ENCODE results near the gene LCE2C. TPM values are rescaled to one million over a fixed set of nuclear protein-coding genes. Genes with fewer than 3 reads are reported as not detected.

Gene LCE2C
- polyA plus RNA-seq, 1 donor: not detected

DNA sequence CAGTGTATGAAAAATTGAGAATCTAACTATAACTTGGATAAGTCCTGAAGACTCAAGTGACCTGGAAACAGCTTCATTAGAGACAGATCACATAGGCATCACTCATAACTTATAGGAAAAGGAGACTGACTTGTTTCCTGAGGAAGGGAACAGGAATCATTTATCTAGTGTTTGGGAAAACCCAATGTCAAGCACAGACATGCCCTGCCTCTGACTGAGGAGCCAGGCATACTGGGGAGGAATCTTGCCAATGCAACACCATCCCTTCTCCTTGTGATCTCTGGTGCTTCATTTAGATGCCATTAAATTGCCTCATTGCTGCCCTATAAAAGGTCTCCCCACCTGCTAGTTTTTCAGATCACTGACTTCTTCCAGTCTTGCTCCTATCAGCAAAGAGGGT is 43.2 kb downstream of the LCE2C start:
- no peak for DNase-seq
- no peak overlapping the region for H3K4me3 ChIP-seq (ENCODE audit: low read length)
- no peaks in the 10 kb centered on the region for H3K9me3 ChIP-seq (ENCODE audit: control insufficient read depth, low read depth, low read length)
- no peak overlapping the region for H3K27ac ChIP-seq (ENCODE audit: low read length)
- H3K36me3 ChIP-seq (ENCODE audit: control insufficient read depth, insufficient read depth, low read length): no peaks in the 10 kb centered on the region
- H3K4me1 ChIP-seq (ENCODE audit: control insufficient read depth, insufficient read depth, low read length): no peaks in the 10 kb centered on the region
- H3K27me3 ChIP-seq (ENCODE audit: control insufficient read depth, insufficient read depth, low read length): no peaks in the 10 kb centered on the region

DNA sequence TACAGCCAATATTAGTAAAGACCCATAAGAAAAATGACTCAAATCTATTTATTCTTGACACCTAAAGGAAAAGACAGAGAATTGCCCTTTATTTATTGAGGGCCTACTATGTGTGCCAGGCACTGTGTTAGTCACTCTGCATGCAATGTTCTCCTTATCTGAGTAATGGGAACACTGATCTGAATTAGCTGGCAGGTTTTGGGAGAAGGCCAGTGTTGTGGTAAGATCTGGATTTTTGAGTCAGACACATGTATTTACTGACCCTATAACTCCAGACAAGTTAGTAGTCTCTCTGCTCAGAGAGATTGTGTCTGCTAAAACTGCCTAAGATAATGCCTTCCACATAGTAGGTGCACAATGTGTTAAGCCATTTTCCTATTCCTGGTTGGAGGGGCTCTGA is 50.2 kb downstream of the LCE2C start:
- no peak overlapping the region for H3K4me3 ChIP-seq (ENCODE audit: low read length)
- H3K27me3 ChIP-seq (ENCODE audit: control insufficient read depth, insufficient read depth, low read length): no peaks in the 10 kb centered on the region
- no peaks in the 10 kb centered on the region for H3K9me3 ChIP-seq (ENCODE audit: control insufficient read depth, low read depth, low read length)
- no peak overlapping the region for H3K27ac ChIP-seq (ENCODE audit: low read length)
- no peak for DNase-seq
- no peaks in the 10 kb centered on the region for H3K4me1 ChIP-seq (ENCODE audit: control insufficient read depth, insufficient read depth, low read length)
- no peaks in the 10 kb centered on the region for H3K36me3 ChIP-seq (ENCODE audit: control insufficient read depth, insufficient read depth, low read length)

Other genes starting within 250 kb of the LCE2C start
- not detected for gene LCE5A, start 164.5 kb upstream of the LCE2C start, polyA plus RNA-seq
- not detected for gene CRCT1, start 160.8 kb upstream of the LCE2C start, polyA plus RNA-seq
- not detected for gene LCE3E, start 108.5 kb upstream of the LCE2C start, polyA plus RNA-seq
- gene LCE3D, start 94.8 kb upstream of the LCE2C start, polyA plus RNA-seq: not detected
- not detected for gene LCE3C, start 75.0 kb upstream of the LCE2C start, polyA plus RNA-seq
- not detected for gene LCE3B, start 61.5 kb upstream of the LCE2C start, polyA plus RNA-seq
- gene LCE3A, start 52.2 kb upstream of the LCE2C start, polyA plus RNA-seq: not detected
- not detected for gene LCE2D, start 11.9 kb upstream of the LCE2C start, polyA plus RNA-seq
- not detected for gene LCE2B, start 10.8 kb downstream of the LCE2C start, polyA plus RNA-seq
- gene LCE2A, start 23.1 kb downstream of the LCE2C start, polyA plus RNA-seq: not detected
- gene LCE4A, start 32.9 kb downstream of the LCE2C start, polyA plus RNA-seq: not detected
- not detected for gene KPRP, start 82.7 kb downstream of the LCE2C start, polyA plus RNA-seq
- gene LCE1F, start 99.9 kb downstream of the LCE2C start, polyA plus RNA-seq: not detected
- not detected for gene LCE1E, start 111.0 kb downstream of the LCE2C start, polyA plus RNA-seq
- not detected for gene LCE1D, start 121.4 kb downstream of the LCE2C start, polyA plus RNA-seq
- gene LCE1C, start 131.4 kb downstream of the LCE2C start, polyA plus RNA-seq: not detected
- gene LCE1B, start 136.7 kb downstream of the LCE2C start, polyA plus RNA-seq: not detected
- gene LCE1A, start 152.2 kb downstream of the LCE2C start, polyA plus RNA-seq: not detected
- gene LCE6A, start 167.6 kb downstream of the LCE2C start, polyA plus RNA-seq: not detected
- not detected for gene LCE7A, start 184.7 kb downstream of the LCE2C start, polyA plus RNA-seq
- not detected for gene SMCP, start 203.0 kb downstream of the LCE2C start, polyA plus RNA-seq
- not detected for gene IVL, start 233.3 kb downstream of the LCE2C start, polyA plus RNA-seq

Data from large intestine (tissue), 3 donors.